PC-9 (cell line): ENCODE results near the gene TMIGD1. TPM values are rescaled to one million over a fixed set of nuclear protein-coding genes. Genes with fewer than 3 reads are reported as not detected.

Source experiments
- BruUV-seq: library from RNA; stranded (reverse); fragments of 400-500 nt; replicated peaks from 2 replicates; lab custom pipeline; 2021; lab: Mats Ljungman, UMichigan
- CTCF ChIA-PET: fragments of 300-600 bp; sonication (Branson Sonifier 250); formaldehyde crosslinking; loops from one replicate; lab custom pipeline; 2022; ENCODE audit warnings: antibody characterized with exemption; lab: Charles Lee
- POLR2A ChIA-PET: fragments of 300-600 bp; sonication (Branson Sonifier 250); formaldehyde crosslinking; loops from one replicate; lab custom pipeline; 2022; ENCODE audit warnings: antibody characterized with exemption; ENCODE audit not compliant: unreplicated experiment; lab: Charles Lee
- DNase-seq, 2 experiments: peaks; one replicate each; pipeline versions ENCODE4 v3.0.0 to v3.0.0-alpha.2; 2015 to 2022; ENCODE audit warnings: mixed read lengths in 1 of 2
- H2AFZ ChIP-seq: fragments of 200-600 bp; sonication (generic); 2 replicates; pipeline ENCODE4 v1.8.1; 2017; ENCODE audit warnings: antibody characterized with exemption
- H3F3A ChIP-seq: fragments of 200-600 bp; sonication (generic); 2 replicates; pipeline ENCODE4 v1.8.1; 2017; ENCODE audit warnings: antibody characterized with exemption, mild to moderate bottlenecking, low read depth; ENCODE audit not compliant: insufficient read depth
- H3K27ac ChIP-seq: fragments of 200-600 bp; sonication (generic); 2 replicates; pipeline ENCODE4 v1.6.1; 2016; ENCODE audit warnings: mixed run types
- H3K27me3 ChIP-seq: fragments of 200-600 bp; sonication (generic); 2 replicates; pipeline ENCODE4 v1.6.1; 2016; ENCODE audit warnings: low read depth, mixed run types; ENCODE audit not compliant: insufficient read depth
- H3K36me3 ChIP-seq: fragments of 200-600 bp; sonication (generic); 2 replicates; pipeline ENCODE4 v1.6.1; 2016; ENCODE audit warnings: low read depth, mixed run types
- H3K4me1 ChIP-seq: fragments of 200-600 bp; sonication (generic); replicated peaks from 2 replicates; pipeline ENCODE4 v1.6.1; 2016; ENCODE audit warnings: mixed run types; ENCODE audit not compliant: insufficient read depth
- H3K4me2 ChIP-seq: fragments of 200-600 bp; sonication (generic); 2 replicates; pipeline ENCODE4 v1.6.1; 2017; ENCODE audit warnings: mixed run types
- H3K4me3 ChIP-seq: fragments of 200-600 bp; sonication (generic); 2 replicates; pipeline ENCODE4 v1.6.1; 2016; ENCODE audit warnings: mixed run types
- H3K79me2 ChIP-seq: fragments of 200-600 bp; sonication (generic); 2 replicates; pipeline ENCODE4 v1.6.1; 2017; ENCODE audit warnings: low read depth, mixed run types
- H3K9me2 ChIP-seq: fragments of 200-600 bp; sonication (generic); 2 replicates; pipeline ENCODE4 v1.8.1; 2017; ENCODE audit warnings: mild to moderate bottlenecking; ENCODE audit not compliant: insufficient read depth
- H3K9me3 ChIP-seq: fragments of 200-600 bp; sonication (generic); 2 replicates; pipeline ENCODE4 v1.8.1; 2016; ENCODE audit warnings: low read depth; ENCODE audit not compliant: insufficient read depth
- H4K20me1 ChIP-seq: fragments of 200-600 bp; sonication (generic); 2 replicates; pipeline ENCODE4 v1.8.1; 2017; ENCODE audit not compliant: insufficient read depth
- CTCF ChIP-seq: fragments of 200-600 bp; sonication (generic); conservative IDR thresholded peaks from 2 replicates; pipeline ENCODE4 v1.6.1; 2017; ENCODE audit warnings: mixed run types, antibody characterized with exemption, mild to moderate bottlenecking, moderate library complexity
- EZH2 ChIP-seq: fragments of 200-600 bp; sonication (generic); IDR thresholded peaks from 2 replicates; pipeline ENCODE4 v1.8.0; 2017; ENCODE audit warnings: antibody characterized with exemption, low read depth
- intact Hi-C: fragments of 100-400 bp; cut with micrococcal nuclease; formaldehyde crosslinking; loops from one replicate; pipeline ENCODE4 v1.10.0; 2022; ENCODE audit not compliant: unreplicated experiment
- total RNA-seq: library from RNA; stranded (reverse); gene quantifications from 2 replicates; pipeline ENCODE4 v1.2.3, GENCODE V29; 2021

The TMIGD1 gene
- total RNA-seq, 1 experiment from 2014 or later: not detected

- no peaks in the 10 kb centered on the region for H3K9me2 ChIP-seq
- CTCF ChIA-PET: interaction anchor here (0.6 kb wide), 1 partner anchor 11 kb away, joined by 6 read pairs; no protein-coding TSS in a partner anchor
- intact Hi-C loops: no loop called here
- H3K4me2 ChIP-seq: peak overlapping the region; percentile 97
- peak; percentile 51 to 87 for DNase-seq
- H3K27ac ChIP-seq: peak overlapping the region; percentile 76
- TF ChIP-seq EZH2 (no peak), CTCF (no peak)
- peaks cover 6% of the 10 kb centered on the region for H3K36me3 ChIP-seq
- no TSS peak for BruUV-seq
- H3F3A ChIP-seq: peaks cover 43% of the 10 kb centered on the region
- H2AFZ ChIP-seq: 0 out of 2 replicates have a peak overlapping the region, but pooled peaks have one; percentile 11
- POLR2A ChIA-PET: interaction anchor here (0.6 to 0.8 kb wide), 2 partner anchors 28 kb away, joined by 3 to 5 read pairs; no protein-coding TSS in a partner anchor
- no peaks in the 10 kb centered on the region for H3K9me3 ChIP-seq
- H3K4me1 ChIP-seq: peaks cover 69% of the 10 kb centered on the region
- peaks cover 13% of the 10 kb centered on the region; the same call in 1 of the 2 replicates for H4K20me1 ChIP-seq
- no peak overlapping the region; the same call in 1 of the 2 replicates for H3K4me3 ChIP-seq
- H3K27me3 ChIP-seq: no peaks in the 10 kb centered on the region
- peaks cover 24% of the 10 kb centered on the region for H3K79me2 ChIP-seq
Measured at GRCh38 chr17:30376621-30377452, 43.0 kb upstream of the TMIGD1 start.

GRCh38 chr17:30375661-30376060 is 41.8 kb upstream of the TMIGD1 start:
- peaks cover 12% of the 10 kb centered on the region for H3K79me2 ChIP-seq
- no peaks in the 10 kb centered on the region for H3K9me3 ChIP-seq
- ChIA-PET CTCF (interaction anchor here (0.6 kb wide), 1 partner anchor 296 kb away, joined by 4 read pairs; no protein-coding TSS in a partner anchor), POLR2A (interaction anchor here (0.5 to 0.8 kb wide), 3 partner anchors 20 to 584 kb away, joined by 4 to 11 read pairs (median 5); no protein-coding TSS in a partner anchor)
- intact Hi-C loops: no loop called here
- no peak for DNase-seq
- peaks cover 55% of the 10 kb centered on the region for H3F3A ChIP-seq
- 0 out of 2 replicates have a peak, but pooled peaks cover 5% of the 10 kb centered on the region for H4K20me1 ChIP-seq
- peak overlapping the region; percentile 97 for H3K4me2 ChIP-seq
- H2AFZ ChIP-seq: no peak overlapping the region
- peaks cover 69% of the 10 kb centered on the region for H3K4me1 ChIP-seq
- BruUV-seq: no TSS peak
- H3K4me3 ChIP-seq: no peak overlapping the region; the same call in 1 of the 2 replicates
- TF ChIP-seq CTCF: no peak
- TF ChIP-seq EZH2: no peak
- H3K36me3 ChIP-seq: no peaks in the 10 kb centered on the region
- H3K27ac ChIP-seq: peak overlapping the region; percentile 76
- H3K27me3 ChIP-seq: no peaks in the 10 kb centered on the region
- no peaks in the 10 kb centered on the region for H3K9me2 ChIP-seq

- H3K4me2 ChIP-seq: peak overlapping the region; percentile 34
- no TSS peak for BruUV-seq
- no peaks in the 10 kb centered on the region for H3K9me3 ChIP-seq
- H3K4me1 ChIP-seq: peaks cover 80% of the 10 kb centered on the region
- ChIA-PET CTCF (no interaction called here), POLR2A (no interaction called here)
- no peak overlapping the region for H3K4me3 ChIP-seq
- no peak overlapping the region for H2AFZ ChIP-seq
- H3F3A ChIP-seq: peaks cover 72% of the 10 kb centered on the region
- H3K79me2 ChIP-seq: no peaks in the 10 kb centered on the region
- intact Hi-C loops: no loop called here
- no peaks in the 10 kb centered on the region for H3K27me3 ChIP-seq
- TF ChIP-seq CTCF (no peak), EZH2 (no peak)
- H3K36me3 ChIP-seq: no peaks in the 10 kb centered on the region
- peak; percentile 8 to 91 for DNase-seq
- H3K27ac ChIP-seq: peak overlapping the region; percentile 73
- no peaks in the 10 kb centered on the region for H4K20me1 ChIP-seq
- no peaks in the 10 kb centered on the region for H3K9me2 ChIP-seq
Measured at GRCh38 chr17:30372755-30373154, 38.9 kb upstream of the TMIGD1 start.
